ENCODE measurements around the gene RASSF5.

- no peak for TF ChIP-seq POLR2AphosphoS5 (IDR thresholded peaks at IDR 0.05; ENCODE audit: low read depth, low read length)
- no peak for TF ChIP-seq POLR2A (IDR thresholded peaks at IDR 0.05; ENCODE audit: low read depth, low read length)
Observed at GRCh38 chr1:206472886-206473285, 34.4 kb upstream of the RASSF5 start.

Measured in GM12891 (cell line).